ENCODE data around the gene AP3S2.
"Not testable (repeated sequence)": the region's sequence is repeated elsewhere in the genome, so short reads cannot be mapped to it uniquely, and the experiment has no call there.

The AP3S2 gene

GRCh38 chr15:89797678-89798201, 96.1 kb downstream of the AP3S2 start:
- no peak for DNase-seq

DNA sequence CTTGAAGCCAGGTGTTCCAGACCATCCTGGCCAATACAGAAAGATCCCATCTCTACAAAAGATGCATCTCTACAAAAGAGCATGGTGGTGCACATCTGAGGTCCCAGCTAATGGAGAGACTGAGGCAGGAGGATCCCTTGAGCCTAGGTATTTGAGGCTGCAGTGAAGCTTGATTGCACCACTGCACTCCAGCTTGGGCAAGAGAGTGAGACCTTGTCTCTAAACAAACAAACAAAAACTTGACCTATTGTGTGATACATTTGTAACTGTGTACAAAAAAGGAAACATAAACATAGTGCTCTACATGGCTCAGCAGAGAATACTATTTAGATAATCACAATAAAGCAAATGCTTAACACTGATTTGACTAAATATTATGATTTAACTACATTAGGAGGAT, 97.8 kb downstream of the AP3S2 start:
- no peak for DNase-seq

DNA sequence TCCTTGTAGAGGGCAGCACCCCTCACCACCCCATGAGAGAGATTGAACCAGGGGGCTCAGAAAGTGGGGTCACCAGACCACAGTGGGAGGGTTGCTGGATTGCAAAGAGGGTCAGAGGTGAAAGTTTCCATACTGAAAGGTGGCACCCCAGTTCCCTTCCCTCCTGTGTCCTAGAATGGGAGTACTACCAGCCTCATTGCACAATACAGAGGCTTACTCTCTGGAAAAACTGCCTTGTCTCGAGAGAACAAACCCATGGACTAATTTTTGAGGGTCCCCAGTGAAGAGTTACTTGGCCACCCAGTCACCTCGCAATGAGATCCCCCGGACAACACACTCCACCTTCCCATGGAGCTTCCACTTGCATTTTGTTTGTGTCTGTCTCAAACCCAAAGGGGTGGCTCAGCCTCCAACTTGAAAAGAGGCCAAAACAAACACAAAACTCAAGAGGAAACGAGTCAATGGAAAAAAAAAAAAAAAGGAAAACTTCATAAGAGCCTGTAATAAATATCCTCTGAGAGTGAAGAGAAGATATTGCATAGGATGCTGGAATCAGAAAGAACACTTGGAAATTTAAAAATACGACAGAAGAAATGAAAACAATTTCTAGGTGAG, 99.1 kb downstream of the AP3S2 start:
- DNase-seq = no peak

DNA sequence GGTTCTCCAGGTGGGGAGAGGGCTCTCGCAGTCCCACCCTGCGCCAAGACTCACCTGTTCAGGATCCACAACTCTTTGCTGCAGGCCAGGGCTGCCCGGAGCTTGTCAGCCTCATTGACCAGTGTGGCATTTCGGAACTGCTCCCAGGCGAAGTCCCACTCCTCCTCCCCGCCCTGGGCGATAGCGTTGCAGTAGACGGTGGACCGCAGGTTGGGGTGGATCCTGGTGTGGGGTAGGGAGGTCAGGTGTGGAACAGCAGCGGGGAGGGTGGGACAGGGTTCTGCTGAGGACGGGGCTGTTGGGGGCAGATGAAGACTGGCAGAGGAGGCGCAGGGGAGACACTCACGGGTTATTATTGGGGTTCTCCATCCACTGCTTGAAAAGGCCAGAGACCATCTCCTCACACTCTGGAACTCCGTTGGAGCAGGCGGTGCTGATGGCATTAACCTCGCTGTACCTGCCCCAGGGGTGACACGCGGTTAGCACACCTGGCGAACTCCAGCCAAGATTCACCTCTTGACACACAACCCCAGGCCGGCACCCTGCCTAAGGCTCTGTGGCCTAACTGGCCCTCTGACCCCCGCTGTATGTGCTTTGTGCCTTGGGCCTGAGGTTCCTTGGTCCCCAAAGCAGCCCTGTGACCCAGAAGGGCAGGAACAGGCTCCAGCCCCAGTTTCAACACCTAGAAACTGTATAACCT, 101.5 kb downstream of the AP3S2 start:
- DNase-seq = no peak

- no peak for DNase-seq
Observed at GRCh38 chr15:89790661-89791060, 103.1 kb downstream of the AP3S2 start.

DNA sequence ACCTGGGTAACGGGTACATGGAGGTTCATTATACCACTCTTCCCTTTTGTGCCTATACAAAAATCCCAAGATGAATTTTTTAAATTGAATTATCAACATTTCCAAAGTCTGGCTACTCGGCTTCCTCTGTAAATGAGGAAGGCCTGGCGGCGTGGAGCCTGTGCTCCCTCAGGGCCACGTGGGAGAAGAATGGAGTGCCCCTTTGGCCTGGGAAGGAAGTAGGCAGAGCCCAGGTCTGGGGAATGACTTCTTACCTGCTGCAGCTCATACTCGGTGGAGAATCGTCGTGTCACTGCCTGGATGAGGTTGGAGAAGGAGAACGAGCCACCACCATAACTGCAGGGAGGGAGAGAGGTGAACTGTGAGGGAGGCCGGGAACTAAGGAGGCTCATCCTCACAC, 103.6 kb downstream of the AP3S2 start:
- no peak for DNase-seq

DNA sequence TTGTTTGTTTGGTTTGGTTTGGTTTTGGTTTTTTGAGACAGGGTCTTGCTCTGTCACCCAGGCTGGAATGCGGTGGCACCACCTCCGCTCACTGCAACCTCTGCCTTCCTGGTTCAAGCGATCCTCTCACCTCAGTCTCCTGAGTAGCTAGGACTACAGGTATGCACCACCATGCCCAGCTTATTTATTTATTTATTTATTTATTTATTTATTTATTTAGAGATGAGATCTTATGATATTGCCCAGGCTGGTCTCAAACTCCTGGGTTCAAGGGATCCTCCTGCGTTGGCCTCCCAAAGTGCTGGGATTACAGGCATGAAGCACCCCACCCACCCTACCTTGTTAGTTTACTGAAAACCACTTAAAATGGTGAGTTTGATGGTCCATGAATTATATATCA, 105.2 kb downstream of the AP3S2 start:
- DNase-seq = not testable (repeated sequence)

DNA sequence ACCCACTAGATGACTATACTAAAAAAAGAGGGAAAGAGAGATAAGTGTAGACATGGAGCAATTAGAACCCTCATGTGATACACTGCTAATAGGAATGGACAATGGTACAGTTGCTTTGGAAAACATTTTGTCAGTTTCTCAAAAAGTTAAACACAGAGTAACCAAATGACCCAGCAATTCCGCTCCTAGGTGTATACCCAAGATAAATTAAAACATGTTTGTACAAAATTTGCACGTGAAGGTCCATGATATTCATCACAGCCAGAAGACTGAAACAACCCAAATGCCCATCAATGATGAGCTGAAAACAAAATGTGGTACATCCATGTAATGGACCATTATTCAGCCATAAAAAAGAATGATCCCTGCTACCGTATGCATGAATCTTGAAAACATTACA, 105.8 kb downstream of the AP3S2 start:
- DNase-seq = no peak

DNA sequence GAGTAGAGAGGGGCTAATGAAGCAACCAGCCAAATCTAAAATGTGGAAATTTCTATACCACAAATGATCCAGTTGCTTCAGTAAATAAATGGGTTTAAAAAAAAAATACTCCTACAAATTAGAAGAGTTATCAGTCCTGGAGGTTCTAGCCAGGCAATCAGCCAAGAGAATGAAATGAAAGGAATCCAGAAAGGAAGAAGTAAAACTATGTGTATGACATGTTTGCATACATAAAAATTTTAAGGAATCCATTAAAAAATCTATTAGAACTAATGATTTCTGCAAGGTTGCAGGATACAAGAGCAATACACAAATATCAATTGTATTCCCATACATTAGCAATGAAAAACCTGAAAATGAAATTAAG, 108.0 kb downstream of the AP3S2 start:
- no peak for DNase-seq

- DNase-seq = no peak
Observed at GRCh38 chr15:89785064-89785773, 108.6 kb downstream of the AP3S2 start.

DNA sequence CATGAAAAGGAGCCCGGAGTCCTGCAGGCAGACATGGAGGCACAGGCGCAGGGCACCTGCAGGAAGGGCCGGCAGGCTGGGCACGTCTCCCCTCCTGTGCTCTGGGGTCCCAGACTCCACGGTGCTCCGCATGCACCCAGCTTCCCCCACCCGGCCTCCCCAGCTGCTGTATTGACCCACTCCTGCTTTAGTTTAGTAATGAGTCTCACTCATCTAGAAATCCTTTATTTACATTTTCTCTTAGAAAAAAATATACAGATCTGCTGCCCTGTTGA, 109.2 kb downstream of the AP3S2 start:
- no peak for DNase-seq

DNA sequence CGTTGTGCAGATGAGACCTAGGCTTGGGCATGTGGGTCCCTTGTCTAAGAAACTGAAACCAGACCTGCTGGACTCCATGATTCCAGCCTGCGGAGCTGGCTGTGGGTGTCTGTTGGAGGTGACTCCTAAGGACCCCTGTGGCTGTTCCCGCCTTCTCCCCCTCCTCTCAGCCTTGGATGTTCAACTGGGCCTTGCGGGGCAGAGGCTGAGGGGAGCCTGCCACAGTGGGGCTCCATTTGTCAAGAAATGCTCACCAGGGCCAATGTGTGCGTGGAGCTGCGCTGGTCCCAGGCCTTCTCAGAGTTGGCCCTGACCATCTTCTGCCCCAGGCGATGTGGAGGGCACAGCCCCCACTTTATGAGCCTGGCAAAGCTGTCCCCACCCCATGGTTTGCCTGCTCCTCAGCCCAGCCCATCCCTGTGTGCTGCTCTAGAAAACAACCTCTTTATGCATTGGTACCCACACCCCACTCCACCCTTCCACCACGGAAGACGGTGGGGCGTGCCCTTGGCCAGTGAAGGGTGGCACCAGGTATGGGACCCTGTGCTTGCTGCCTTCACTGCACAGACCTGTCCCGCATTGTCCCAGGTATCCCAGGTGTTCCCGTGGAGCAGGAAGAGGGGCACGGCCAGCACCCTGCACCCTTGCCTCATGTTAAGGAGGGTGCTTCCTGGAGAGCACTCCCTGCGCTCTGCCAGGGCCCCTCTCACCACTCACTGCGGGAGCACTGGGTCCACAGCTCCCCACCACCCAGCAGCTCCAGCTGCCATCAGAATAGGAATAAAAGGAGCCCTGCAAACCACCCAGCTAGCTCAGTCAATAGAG, 109.7 kb downstream of the AP3S2 start:
- DNase-seq = no peak

GRCh38 chr15:89783111-89783860, 110.5 kb downstream of the AP3S2 start:
- DNase-seq = no peak

DNA sequence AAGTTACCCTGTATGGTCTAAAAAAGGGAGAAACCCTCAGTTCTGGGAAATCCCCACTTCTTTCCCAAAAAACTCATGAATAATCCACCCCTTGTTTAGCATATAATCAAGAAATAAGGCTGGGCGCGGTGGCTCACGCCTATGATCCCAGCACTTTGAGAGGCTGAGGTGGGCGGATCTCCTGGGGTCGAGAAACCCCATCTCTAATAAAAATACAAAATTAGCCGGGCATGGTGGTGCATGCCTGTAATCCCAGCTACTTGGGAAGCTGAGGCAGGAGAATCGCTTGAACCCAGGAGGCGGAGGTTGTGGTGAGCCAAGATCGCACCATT, 111.2 kb downstream of the AP3S2 start:
- not testable (repeated sequence) for DNase-seq

DNA sequence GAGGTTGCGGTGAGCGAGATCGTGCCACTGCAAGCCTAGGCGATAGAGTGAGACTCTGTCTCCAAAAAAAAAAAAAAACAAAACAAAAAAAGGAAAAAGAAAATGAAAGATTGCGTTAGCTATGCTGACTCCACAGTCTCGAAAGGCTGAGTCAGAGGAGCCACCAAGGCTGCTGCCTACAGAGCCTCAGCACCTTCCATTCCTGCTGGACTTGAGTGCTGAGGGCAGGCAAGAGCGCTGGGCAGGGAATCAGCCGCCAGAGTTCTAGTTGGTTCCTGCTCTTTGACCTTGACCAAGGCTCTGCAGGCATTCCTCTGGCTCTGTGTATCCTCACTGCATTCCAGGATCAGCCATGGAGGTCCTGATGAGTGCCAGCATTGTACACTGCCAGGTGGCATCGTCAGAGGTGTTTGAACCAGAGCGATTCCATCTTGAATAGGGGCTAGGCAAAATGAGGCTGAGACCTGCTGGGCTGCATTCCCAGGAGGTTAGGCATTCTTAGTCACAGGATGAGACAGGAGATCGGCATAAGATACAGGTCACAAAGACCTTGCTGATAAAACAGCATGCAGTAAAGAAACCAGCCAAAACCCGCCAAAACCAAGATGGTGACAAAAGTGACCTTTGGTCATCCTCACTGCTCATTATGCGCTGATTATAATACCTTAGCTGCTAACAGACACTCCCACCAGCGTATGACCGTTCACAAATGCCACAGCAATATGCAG, 111.7 kb downstream of the AP3S2 start:
- DNase-seq = no peak

DNA sequence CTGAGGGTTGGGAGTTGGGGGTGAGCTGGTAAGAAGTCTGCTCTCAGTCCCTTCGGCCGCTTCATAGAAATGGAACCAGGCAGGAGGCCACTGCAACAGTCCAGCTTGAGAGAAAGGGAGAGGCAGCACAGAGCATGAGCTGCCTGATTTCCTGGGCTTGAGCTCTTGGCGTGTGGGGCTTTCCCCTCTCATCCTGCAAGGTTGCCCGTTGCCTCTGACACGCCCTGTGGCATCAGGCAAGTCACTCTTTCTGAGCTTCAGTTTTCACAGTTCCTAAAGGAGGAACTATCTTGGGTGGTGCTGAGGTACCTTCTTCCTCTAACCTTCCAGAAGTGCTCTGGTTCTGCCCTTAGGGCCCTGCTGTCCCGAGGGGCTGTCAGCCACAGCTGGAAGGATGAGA, 112.7 kb downstream of the AP3S2 start:
- no peak for DNase-seq

GRCh38 chr15:89780601-89781000, 113.2 kb downstream of the AP3S2 start:
- DNase-seq = no peak
